H1 (cell line): ENCODE data around the gene P2RY11. TPM values are rescaled to one million over a fixed set of nuclear protein-coding genes. Genes with fewer than 3 reads are reported as not detected.

Experiments used
- CTCF ChIA-PET: fragments of 300-600 bp; sonication (Branson Sonifier 250); formaldehyde crosslinking; loops from one replicate; lab custom pipeline; 2021; ENCODE audit not compliant: partially characterized antibody; lab: Charles Lee
- POLR2A ChIA-PET: fragments of 300-600 bp; sonication (Branson Sonifier 250); formaldehyde crosslinking; loops from one replicate; lab custom pipeline; 2021; ENCODE audit warnings: inconsistent platforms; ENCODE audit not compliant: partially characterized antibody; lab: Charles Lee
- DNase-seq, 2 experiments: peaks; one replicate each; pipeline versions ENCODE4 v3.0.0 to v3.0.0-alpha.2; 2010 to 2022; ENCODE audit warnings: low spot score in 2 of 2, low read depth in 1 of 2, mixed read lengths in 1 of 2
- FAIRE-seq: peaks from 2 replicates; lab custom pipeline; 2011; peaks lifted over from hg19 to GRCh38; lab: Jason Lieb, UNC
- H2AFZ ChIP-seq: 2 replicates; pipeline ENCODE4 v1.8.1; 2012; ENCODE audit warnings: low read length, inconsistent platforms
- H2AK5ac ChIP-seq: 2 replicates; pipeline ENCODE4 v1.6.1; 2013; ENCODE audit warnings: low read depth, low read length
- H2BK120ac ChIP-seq: replicated peaks from 2 replicates; pipeline ENCODE3; 2013; ENCODE audit warnings: low read depth, low read length, inconsistent platforms
- H2BK12ac ChIP-seq: 2 replicates; pipeline ENCODE4 v1.6.1; 2013; ENCODE audit warnings: low read depth, low read length
- H2BK15ac ChIP-seq: 2 replicates; pipeline ENCODE4 v1.6.1; 2013; ENCODE audit warnings: low read length
- H2BK20ac ChIP-seq: 2 replicates; pipeline ENCODE4 v1.6.1; 2013; ENCODE audit warnings: low read length
- H2BK5ac ChIP-seq: 2 replicates; pipeline ENCODE4 v1.6.1; 2013; ENCODE audit warnings: low read depth, low read length
- H3K14ac ChIP-seq: 2 replicates; pipeline ENCODE4 v1.6.1; 2013; ENCODE audit warnings: inconsistent platforms; ENCODE audit not compliant: insufficient read length
- H3K18ac ChIP-seq: 2 replicates; pipeline ENCODE4 v1.6.1; 2013; ENCODE audit warnings: low read length; ENCODE audit errors: extremely low read depth
- H3K23ac ChIP-seq: 2 replicates; pipeline ENCODE4 v1.6.1; 2013; ENCODE audit warnings: inconsistent platforms; ENCODE audit not compliant: insufficient read length
- H3K23me2 ChIP-seq: 2 replicates; pipeline ENCODE4 v1.6.1; 2013; ENCODE audit warnings: low read depth, low read length
- H3K27ac ChIP-seq: 2 replicates; pipeline ENCODE4 v1.6.1; 2011; ENCODE audit warnings: low read depth, low read length, inconsistent platforms
- H3K27me3 ChIP-seq, 4 experiments: replicated peaks in 1 of 4; 1 replicate in 1 of 4; 2 replicates in 3 of 4; pipeline versions ENCODE4 v1.6.1 to v1.8.1; 2011 to 2013; ENCODE audit warnings: low read length in 3 of 4, mild to moderate bottlenecking in 3 of 4, inconsistent platforms in 2 of 4, mixed read lengths in 2 of 4, moderate library complexity in 1 of 4; ENCODE audit not compliant: control insufficient read depth in 3 of 4, insufficient read depth in 3 of 4; ENCODE audit errors: extremely low read depth in 1 of 4
- H3K36me3 ChIP-seq, 4 experiments: 2 replicates each; pipeline versions ENCODE4 v1.6.1 to v1.8.1; 2011 to 2013; ENCODE audit warnings: mild to moderate bottlenecking in 4 of 4, low read length in 3 of 4, moderate library complexity in 2 of 4, control low read depth in 1 of 4, inconsistent platforms in 1 of 4; ENCODE audit not compliant: insufficient read depth in 4 of 4, control insufficient read depth in 2 of 4
- H3K4ac ChIP-seq: replicated peaks from 2 replicates; pipeline ENCODE3; 2013; ENCODE audit warnings: low read length, low read depth, mixed read lengths, inconsistent platforms; ENCODE audit not compliant: insufficient read length
- H3K4me1 ChIP-seq, 4 experiments: replicated peaks in 1 of 4; 1 replicate in 1 of 4; 2 replicates in 3 of 4; pipeline versions ENCODE4 v1.6.1 to v1.8.1; 2011 to 2013; ENCODE audit warnings: low read length in 3 of 4, inconsistent platforms in 2 of 4, mixed read lengths in 1 of 4; ENCODE audit not compliant: insufficient read depth in 4 of 4, control insufficient read depth in 3 of 4
- H3K4me2 ChIP-seq, 2 experiments: 2 replicates each; pipeline versions ENCODE4 v1.6.1 to v1.8.1; 2011 to 2013; ENCODE audit warnings: low read depth in 2 of 2, low read length in 2 of 2, control low read depth in 1 of 2, inconsistent platforms in 1 of 2, mild to moderate bottlenecking in 1 of 2; ENCODE audit not compliant: insufficient read depth in 1 of 2
- H3K4me3 ChIP-seq, 4 experiments: fragments of 200-600, 300-600 bp in 1 of 4; sonication (generic), shearing (Covaris generic), sonication (Bioruptor Twin) in 1 of 4; 2 replicates each; pipeline versions ENCODE4 v1.5.1 to v1.8.1; 2011 to 2016; ENCODE audit warnings: low read length in 4 of 4, low read depth in 3 of 4, control low read depth in 2 of 4, inconsistent platforms in 2 of 4, mild to moderate bottlenecking in 2 of 4, mixed read lengths in 1 of 4, moderate library complexity in 1 of 4; ENCODE audit not compliant: insufficient read depth in 2 of 4; ENCODE audit errors: extremely low read depth in 1 of 4
- H3K56ac ChIP-seq: replicated peaks from 2 replicates; pipeline ENCODE3; 2013; ENCODE audit warnings: low read depth, mild to moderate bottlenecking, mixed read lengths, low read length, inconsistent platforms; ENCODE audit not compliant: insufficient read length
- H3K79me1 ChIP-seq: 2 replicates; pipeline ENCODE4 v1.6.1; 2013; ENCODE audit warnings: low read depth, low read length, control low read depth
- H3K79me2 ChIP-seq, 2 experiments: 2 replicates each; pipeline versions ENCODE4 v1.6.1 to v1.8.1; 2012 to 2013; ENCODE audit warnings: low read length in 2 of 2, mild to moderate bottlenecking in 2 of 2, inconsistent platforms in 1 of 2; ENCODE audit not compliant: insufficient read depth in 2 of 2, control insufficient read depth in 1 of 2
- H3K9ac ChIP-seq, 4 experiments: replicated peaks in 1 of 4; 1 replicate in 1 of 4; 2 replicates in 3 of 4; pipeline versions ENCODE4 v1.6.1 to v1.8.1; 2011 to 2013; ENCODE audit warnings: low read depth in 3 of 4, low read length in 3 of 4, control low read depth in 2 of 4, mild to moderate bottlenecking in 2 of 4, moderate library complexity in 2 of 4, inconsistent platforms in 1 of 4; ENCODE audit errors: extremely low read depth in 1 of 4
- H3K9me3 ChIP-seq, 2 experiments: 2 replicates each; pipeline versions ENCODE4 v1.6.1 to v1.8.1; 2012 to 2013; ENCODE audit warnings: mild to moderate bottlenecking in 2 of 2, moderate library complexity in 2 of 2, control low read depth in 1 of 2, inconsistent platforms in 1 of 2, low read depth in 1 of 2, low read length in 1 of 2, mixed read lengths in 1 of 2; ENCODE audit not compliant: insufficient read depth in 2 of 2
- H4K20me1 ChIP-seq, 2 experiments: replicated peaks in 1 of 2; 2 replicates each; pipeline versions ENCODE3 to v1.8.1; 2011 to 2013; ENCODE audit warnings: inconsistent platforms in 2 of 2, low read length in 2 of 2, mild to moderate bottlenecking in 1 of 2; ENCODE audit not compliant: insufficient read depth in 2 of 2, control insufficient read depth in 1 of 2
- H4K5ac ChIP-seq: 2 replicates; pipeline ENCODE4 v1.6.1; 2013; ENCODE audit warnings: low read length, low read depth, mixed read lengths, inconsistent platforms; ENCODE audit not compliant: insufficient read length
- H4K8ac ChIP-seq: 2 replicates; pipeline ENCODE4 v1.8.0; 2013; ENCODE audit warnings: mild to moderate bottlenecking, moderate library complexity, low read length, inconsistent platforms; ENCODE audit not compliant: insufficient read depth; ENCODE audit errors: extremely low read depth
- H4K91ac ChIP-seq: replicated peaks from 2 replicates; pipeline ENCODE3; 2013; ENCODE audit warnings: low read length, mixed read lengths, inconsistent platforms; ENCODE audit not compliant: insufficient read length
- ASH2L ChIP-seq: fragments of 200-600, 300-600 bp; sonication (generic); IDR thresholded peaks from one replicate; pipeline ENCODE4 v1.7.1; 2017; ENCODE audit warnings: low read length
- CEBPB ChIP-seq: IDR thresholded peaks from 2 replicates; pipeline ENCODE4 v1.6.1; 2012; ENCODE audit warnings: low read depth, low read length
- GABPA ChIP-seq: IDR thresholded peaks from 2 replicates; pipeline ENCODE4 v1.6.1; 2011; ENCODE audit warnings: mild to moderate bottlenecking, low read length, moderate library complexity, borderline replicate concordance; ENCODE audit not compliant: insufficient read depth
- GTF2F1 ChIP-seq: IDR thresholded peaks from 2 replicates; pipeline ENCODE4 v1.6.1; 2012; ENCODE audit warnings: low read depth, low read length, improper control_type of control experiment, borderline replicate concordance
- HDAC2 ChIP-seq, 2 experiments: fragments of 300-600 bp in 1 of 2; sonication (generic) in 1 of 2; IDR thresholded peaks; 2 replicates each; pipeline ENCODE4 v1.6.1; 2011 to 2012; ENCODE audit warnings: low read depth in 2 of 2, low read length in 2 of 2, mild to moderate bottlenecking in 2 of 2, moderate library complexity in 2 of 2, borderline replicate concordance in 1 of 2, inconsistent platforms in 1 of 2
- POU5F1 ChIP-seq: IDR thresholded peaks from 2 replicates; pipeline ENCODE4 v1.6.1; 2011; ENCODE audit warnings: low read depth, mild to moderate bottlenecking, low read length, moderate library complexity
- RBBP5 ChIP-seq: IDR thresholded peaks from 2 replicates; pipeline ENCODE4 v1.7.1; 2012; ENCODE audit warnings: low read depth, mild to moderate bottlenecking, inconsistent platforms, low read length, moderate library complexity, borderline replicate concordance
- SIX5 ChIP-seq: IDR thresholded peaks from 2 replicates; pipeline ENCODE4 v1.6.1; 2011; ENCODE audit warnings: mild to moderate bottlenecking, low read depth, low read length
- TAF7 ChIP-seq: optimal IDR thresholded peaks from 2 replicates; pipeline ENCODE3; 2011; ENCODE audit warnings: low read depth, mild to moderate bottlenecking, inconsistent platforms, low read length, moderate library complexity, borderline replicate concordance
- WGBS, 2 experiments: shearing (Covaris generic) in 1 of 2; methylation state at CpG; one replicate each; pipeline versions ENCODE4 v1.1.6 to v1.1.7; 2013 to 2015; ENCODE audit warnings: low lambda C conversion rate in 2 of 2, mixed read lengths in 2 of 2, inconsistent platforms in 1 of 2, low coverage in 1 of 2, missing lambda C conversion rate in 1 of 2; ENCODE audit not compliant: insufficient replicate concordance in 2 of 2, insufficient coverage in 1 of 2, insufficient read length in 1 of 2; ENCODE audit errors: extremely low coverage in 1 of 2, missing lambda C conversion rate in 1 of 2; 5-methylcytosine and 5-hydroxymethylcytosine counted together
- polyA plus RNA-seq, 7 experiments: library from polyadenylated mRNA; depleted of rRNA in 3 of 7; stranded (reverse) in 5 of 7; unstranded in 2 of 7; fragments of >200 nt in 5 of 7; fragments of 200-250 nt in 2 of 7; gene quantifications; 1 replicate in 5 of 7; 2 replicates in 1 of 7; 4 replicates in 1 of 7; pipeline versions ENCODE4 v1.2.1 to v1.2.3, GENCODE V29; 2011 to 2013; ENCODE audit warnings: missing spikeins in 2 of 7, mixed read lengths in 2 of 7
- total RNA-seq: library from RNA; stranded (reverse); fragmentation: NEBNext Ultra II Directional; extraction: Animal tissue kit (Norgen Biotek cat#: 25700); gene quantifications from 2 replicates; pipeline ENCODE4 v1.2.1, GENCODE V29; 2021

The P2RY11 gene
- total and polyA plus RNA-seq, 2 of the 8 experiments (the other 6 are each of a cell fraction or from before 2014, with no cell fraction given): 9.2 to 18.0 TPM

DNA sequence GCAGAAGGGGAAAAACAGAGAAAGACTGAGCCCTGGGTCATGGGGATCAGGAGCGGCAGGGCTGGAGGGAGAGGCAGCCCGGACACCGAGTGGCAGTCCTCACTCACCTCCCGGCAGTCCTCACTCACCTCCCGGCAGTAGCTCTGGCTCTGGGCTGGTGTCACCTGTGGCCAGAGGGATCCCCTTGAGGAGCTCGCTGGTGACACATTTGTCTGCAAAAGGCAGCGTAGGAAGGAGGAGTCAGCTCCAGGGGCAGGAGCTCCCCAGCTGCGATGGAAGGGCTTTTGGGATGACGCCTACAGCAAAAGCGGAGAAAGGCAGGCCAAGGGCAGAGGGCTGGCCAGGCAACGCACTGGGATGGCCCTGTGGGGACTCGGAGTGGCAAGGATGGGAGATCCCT is 7.5 kb downstream of the P2RY11 start:
- POLR2A ChIA-PET: interaction anchor here (1.0 to 29.1 kb wide), 4 partner anchors 9 to 274 kb away, joined by 3 to 412 read pairs (median 123); partner anchors contain the start of genes ANGPTL6, P2RY11 and PPAN
- H3K27me3 ChIP-seq: no peaks in the 10 kb centered on the region
- peaks cover 22 to 34% (median 28%) of the 10 kb centered on the region in 4 experiments; a peak in 7 of 8 replicates for H3K36me3 ChIP-seq
- 0 out of 2 replicates have a peak, but pooled peaks cover 2% of the 10 kb centered on the region for H3K79me1 ChIP-seq
- no peak overlapping the region for H3K14ac ChIP-seq
- H4K20me1 ChIP-seq: peaks cover 8 to 18% of the 10 kb centered on the region in 2 experiments
- H3K23ac ChIP-seq: no peak overlapping the region
- H3K18ac ChIP-seq: no peak overlapping the region
- no peak overlapping the region for H3K56ac ChIP-seq
- peaks cover 0 to 7% (median 1%) of the 10 kb centered on the region in 4 experiments; a peak in 2 of 7 replicates for H3K4me1 ChIP-seq
- H2BK120ac ChIP-seq: no peak overlapping the region
- H2BK20ac ChIP-seq: no peak overlapping the region
- H4K5ac ChIP-seq: no peak overlapping the region
- H3K79me2 ChIP-seq: peaks cover 0 to 12% of the 10 kb centered on the region in 2 experiments; a peak in 2 of 4 replicates
- no peak overlapping the region for H2BK12ac ChIP-seq
- H3K27ac ChIP-seq: no peak overlapping the region
- CTCF ChIA-PET: interaction anchor here (0.7 to 1.4 kb wide), 6 partner anchors 10 to 190 kb away, joined by 3 to 5 read pairs (median 4); no protein-coding TSS in a partner anchor
- 74% methylated on average over 11 of the region's 12 CpGs; no CpG with 5 or more reads in 1 of the 2 experiments for WGBS, 2 experiments
- H3K4me3 ChIP-seq: peak overlapping the region; percentile 63 to 95 (median 88)
- FAIRE-seq: no peak
- H2AFZ ChIP-seq: no peak overlapping the region
- H3K9ac ChIP-seq: peak overlapping the region in 3 of 4 experiments; percentile 73 to 91 (median 89); a peak in 6 of 7 replicates
- H2AK5ac ChIP-seq: 0 out of 2 replicates have a peak overlapping the region, but pooled peaks have one; percentile 14
- H3K23me2 ChIP-seq: peaks cover 5% of the 10 kb centered on the region
- no peak overlapping the region for H3K4ac ChIP-seq
- H2BK5ac ChIP-seq: 0 out of 2 replicates have a peak overlapping the region, but pooled peaks have one; percentile 12
- no peak overlapping the region for H4K91ac ChIP-seq
- no peak overlapping the region for H2BK15ac ChIP-seq
- peak overlapping the region; percentile 75 to 93 for H3K4me2 ChIP-seq
- peak overlapping the region; percentile 96 for H4K8ac ChIP-seq
- DNase-seq: no peak
- TF ChIP-seq TAF7 (no peak), POU5F1 (no peak), RBBP5 (no peak), ASH2L (no peak), GABPA (no peak), HDAC2 (IDR thresholded peaks at IDR 0.05; ENCODE audit: borderline replicate concordance in 1 of 2, low read depth in 2 of 2, low read length in 2 of 2) (no peak), GTF2F1 (no peak), SIX5 (no peak), CEBPB (no peak)
- TF ChIP-seq, all 59 proteins: peak for 0
- no peaks in the 10 kb centered on the region for H3K9me3 ChIP-seq
